ENCODE measurements around the gene WBP11. TPM values are rescaled to one million over a fixed set of nuclear protein-coding genes. Genes with fewer than 3 reads are reported as not detected.

Gene WBP11
- total RNA-seq, 1 experiment from 2014 or later, result 67.4 TPM

DNA sequence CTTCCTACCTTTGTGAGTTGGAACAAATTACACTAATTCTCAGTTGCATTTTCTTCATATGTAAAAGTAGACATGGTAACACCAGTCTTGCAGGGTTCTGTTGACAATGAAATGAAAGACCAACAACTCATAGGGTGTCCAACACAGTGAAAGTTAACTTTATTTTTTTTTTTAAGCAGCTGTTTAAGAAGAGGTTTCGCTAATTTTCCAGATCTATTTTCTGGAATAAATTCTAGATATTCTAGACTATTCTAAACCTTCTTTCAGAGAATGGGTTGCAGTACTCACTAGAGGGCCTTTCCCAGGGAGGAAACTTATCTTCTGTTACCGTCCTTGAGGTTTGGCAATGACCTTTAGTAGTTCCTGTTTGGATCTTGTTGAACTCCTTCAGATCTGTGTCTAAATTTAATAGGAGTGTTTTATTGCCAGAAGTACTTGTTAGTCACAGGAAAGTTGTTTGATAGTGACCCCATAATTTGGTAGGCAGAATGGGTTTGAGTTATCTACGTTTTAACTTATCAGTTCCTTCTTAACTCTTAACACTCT lies 42.8 kb upstream of the WBP11 start:
- Histone ChIP-seq H3K4me2 (ENCODE audit: low read length) (no peak overlapping the region), H3K4me3 (replicated peaks in 1 of 2; ENCODE audit: low read depth in 1 of 2, low read length in 2 of 2) (no peak overlapping the region), H3K9me2 (ENCODE audit: insufficient read depth) (no peaks in the 10 kb centered on the region), H3K27me3 (ENCODE audit: insufficient read depth, low read length) (no peaks in the 10 kb centered on the region), H3K36me3 (ENCODE audit: control insufficient read depth in 1 of 2, insufficient read depth in 2 of 2, low read length in 2 of 2) (no peaks in the 10 kb centered on the region), H3K9ac (ENCODE audit: low read length) (no peak overlapping the region), H3K79me2 (ENCODE audit: insufficient read depth, low read length) (no peaks in the 10 kb centered on the region), H3K9me3 (ENCODE audit: control insufficient read depth in 1 of 2, insufficient read depth in 1 of 2, low read depth in 1 of 2, low read length in 2 of 2) (no peaks in the 10 kb centered on the region), H3K4me1 (ENCODE audit: control insufficient read depth in 1 of 2, insufficient read depth in 2 of 2, low read length in 2 of 2) (peaks cover 0 to 10% of the 10 kb centered on the region in 2 experiments; a peak in 2 of 4 replicates), H2AFZ (ENCODE audit: low read depth, low read length, poor library complexity, severe bottlenecking) (no peak overlapping the region), H3K27ac (ENCODE audit: low read depth, low read length) (no peak overlapping the region), H4K20me1 (ENCODE audit: insufficient read depth) (no peaks in the 10 kb centered on the region)
- ChIA-PET RAD21 (ENCODE audit: low non-redundant PET in 1 of 2, low total read pairs in 2 of 2, uncharacterized antibody in 2 of 2, unreplicated experiment in 2 of 2) (no interaction called here), POLR2A (no interaction called here), CTCF (interaction anchor here (0.7 to 3.0 kb wide), 3 partner anchors 149 to 376 kb away, joined by 3 to 24 read pairs (median 12); no protein-coding TSS in a partner anchor)
- TF ChIP-seq EZH2 (IDR thresholded peaks at IDR 0.05) (no peak), CBX3 (IDR thresholded peaks at IDR 0.05; ENCODE audit: low read depth) (no peak), SRF (IDR thresholded peaks at IDR 0.05; ENCODE audit: low read depth) (no peak)
- DNase-seq (ENCODE audit: low read depth, low spot score) (no peak), ATAC-seq (no peak)
- intact Hi-C loops (cut with micrococcal nuclease), result loop anchor here (5.0 to 10.0 kb wide), 3 partner anchors 379 to 679 kb away; partner anchors contain the start of gene RERG
- BruUV-seq (replicated peaks), result no TSS peak

DNA sequence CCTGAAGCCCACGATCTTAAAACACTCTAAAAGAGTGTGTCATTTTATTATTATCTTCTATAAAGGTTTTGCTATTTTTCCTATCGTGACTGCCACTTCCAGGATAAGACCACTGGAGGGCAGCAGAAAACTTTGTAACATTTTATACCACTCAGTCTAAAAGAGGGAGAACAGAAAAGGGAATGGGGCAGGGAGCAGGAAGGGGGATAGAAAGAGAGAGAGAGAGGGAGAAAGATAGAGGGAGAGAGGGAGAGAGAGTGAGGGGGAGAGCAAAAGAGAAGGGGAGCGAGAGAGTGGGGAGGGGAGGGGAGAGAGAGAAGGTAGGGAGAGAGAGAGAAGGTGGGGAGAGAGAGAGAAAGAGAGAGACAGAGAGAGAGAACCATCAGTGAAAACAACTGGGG lies 42.1 kb upstream of the WBP11 start:
- no peak overlapping the region for H3K27ac ChIP-seq (ENCODE audit: low read depth, low read length)
- H3K9ac ChIP-seq (ENCODE audit: low read length), result no peak overlapping the region
- DNase-seq (ENCODE audit: low read depth, low spot score), result peak; percentile 37
- RAD21 ChIA-PET (ENCODE audit: low non-redundant PET in 1 of 2, low total read pairs in 2 of 2, uncharacterized antibody in 2 of 2, unreplicated experiment in 2 of 2), result no interaction called here
- H3K79me2 ChIP-seq (ENCODE audit: insufficient read depth, low read length), result no peaks in the 10 kb centered on the region
- H2AFZ ChIP-seq (ENCODE audit: low read depth, low read length, poor library complexity, severe bottlenecking), result no peak overlapping the region
- CTCF ChIA-PET, result interaction anchor here (0.7 to 3.0 kb wide), 2 partner anchors 150 to 377 kb away, joined by 3 to 24 read pairs; no protein-coding TSS in a partner anchor
- peak; percentile 87 for ATAC-seq
- no peak overlapping the region for H3K4me3 ChIP-seq (replicated peaks in 1 of 2; ENCODE audit: low read depth in 1 of 2, low read length in 2 of 2)
- no peaks in the 10 kb centered on the region for H3K36me3 ChIP-seq (ENCODE audit: control insufficient read depth in 1 of 2, insufficient read depth in 2 of 2, low read length in 2 of 2)
- H3K4me1 ChIP-seq (ENCODE audit: control insufficient read depth in 1 of 2, insufficient read depth in 2 of 2, low read length in 2 of 2), result peaks cover 0 to 10% of the 10 kb centered on the region in 2 experiments; a peak in 2 of 4 replicates
- no TSS peak for BruUV-seq (replicated peaks)
- no peaks in the 10 kb centered on the region for H4K20me1 ChIP-seq (ENCODE audit: insufficient read depth)
- POLR2A ChIA-PET, result no interaction called here
- no peak overlapping the region for H3K4me2 ChIP-seq (ENCODE audit: low read length)
- H3K27me3 ChIP-seq (ENCODE audit: insufficient read depth, low read length), result no peaks in the 10 kb centered on the region
- intact Hi-C loops (cut with micrococcal nuclease), result loop anchor here (1.0 to 10.0 kb wide), 5 partner anchors 151 to 679 kb away; partner anchors contain the start of gene RERG
- H3K9me3 ChIP-seq (ENCODE audit: control insufficient read depth in 1 of 2, insufficient read depth in 1 of 2, low read depth in 1 of 2, low read length in 2 of 2), result no peaks in the 10 kb centered on the region
- TF ChIP-seq RAD21 (IDR thresholded peaks at IDR 0.05; ENCODE audit: low read depth), result peak; percentile 87
- no peak for TF ChIP-seq JUND (IDR thresholded peaks at IDR 0.05)
- TF ChIP-seq, protein P1, sequence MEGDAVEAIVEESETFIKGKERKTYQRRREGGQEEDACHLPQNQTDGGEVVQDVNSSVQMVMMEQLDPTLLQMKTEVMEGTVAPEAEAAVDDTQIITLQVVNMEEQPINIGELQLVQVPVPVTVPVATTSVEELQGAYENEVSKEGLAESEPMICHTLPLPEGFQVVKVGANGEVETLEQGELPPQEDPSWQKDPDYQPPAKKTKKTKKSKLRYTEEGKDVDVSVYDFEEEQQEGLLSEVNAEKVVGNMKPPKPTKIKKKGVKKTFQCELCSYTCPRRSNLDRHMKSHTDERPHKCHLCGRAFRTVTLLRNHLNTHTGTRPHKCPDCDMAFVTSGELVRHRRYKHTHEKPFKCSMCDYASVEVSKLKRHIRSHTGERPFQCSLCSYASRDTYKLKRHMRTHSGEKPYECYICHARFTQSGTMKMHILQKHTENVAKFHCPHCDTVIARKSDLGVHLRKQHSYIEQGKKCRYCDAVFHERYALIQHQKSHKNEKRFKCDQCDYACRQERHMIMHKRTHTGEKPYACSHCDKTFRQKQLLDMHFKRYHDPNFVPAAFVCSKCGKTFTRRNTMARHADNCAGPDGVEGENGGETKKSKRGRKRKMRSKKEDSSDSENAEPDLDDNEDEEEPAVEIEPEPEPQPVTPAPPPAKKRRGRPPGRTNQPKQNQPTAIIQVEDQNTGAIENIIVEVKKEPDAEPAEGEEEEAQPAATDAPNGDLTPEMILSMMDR (IDR thresholded peaks at IDR 0.05 in 2 of 3, conservative IDR thresholded peaks at IDR 0.05 in 1 of 3; ENCODE audit: borderline replicate concordance in 1 of 3, insufficient read depth in 1 of 3, low read depth in 2 of 3, low read length in 2 of 3), result peak; percentile 67 to 86 (median 84)
- TF ChIP-seq EZH2 (IDR thresholded peaks at IDR 0.05), result no peak
- TF ChIP-seq ZNF274 (IDR thresholded peaks at IDR 0.05; ENCODE audit: low read depth, low read length), result no peak
- no peak for TF ChIP-seq CEBPB (IDR thresholded peaks at IDR 0.05; ENCODE audit: low read depth)
- H3K9me2 ChIP-seq (ENCODE audit: insufficient read depth), result no peaks in the 10 kb centered on the region
